GM04504 (cell line): ENCODE measurements around the gene FOSL1.
"Not testable (repeated sequence)": the region's sequence is repeated elsewhere in the genome, so short reads cannot be mapped to it uniquely, and the experiment has no call there.

ENCODE experiments used
- DNase-seq: peaks from one replicate; pipeline ENCODE4 v3.0.0-alpha.2; 2012; ENCODE audit warnings: low read depth

Gene FOSL1

DNA sequence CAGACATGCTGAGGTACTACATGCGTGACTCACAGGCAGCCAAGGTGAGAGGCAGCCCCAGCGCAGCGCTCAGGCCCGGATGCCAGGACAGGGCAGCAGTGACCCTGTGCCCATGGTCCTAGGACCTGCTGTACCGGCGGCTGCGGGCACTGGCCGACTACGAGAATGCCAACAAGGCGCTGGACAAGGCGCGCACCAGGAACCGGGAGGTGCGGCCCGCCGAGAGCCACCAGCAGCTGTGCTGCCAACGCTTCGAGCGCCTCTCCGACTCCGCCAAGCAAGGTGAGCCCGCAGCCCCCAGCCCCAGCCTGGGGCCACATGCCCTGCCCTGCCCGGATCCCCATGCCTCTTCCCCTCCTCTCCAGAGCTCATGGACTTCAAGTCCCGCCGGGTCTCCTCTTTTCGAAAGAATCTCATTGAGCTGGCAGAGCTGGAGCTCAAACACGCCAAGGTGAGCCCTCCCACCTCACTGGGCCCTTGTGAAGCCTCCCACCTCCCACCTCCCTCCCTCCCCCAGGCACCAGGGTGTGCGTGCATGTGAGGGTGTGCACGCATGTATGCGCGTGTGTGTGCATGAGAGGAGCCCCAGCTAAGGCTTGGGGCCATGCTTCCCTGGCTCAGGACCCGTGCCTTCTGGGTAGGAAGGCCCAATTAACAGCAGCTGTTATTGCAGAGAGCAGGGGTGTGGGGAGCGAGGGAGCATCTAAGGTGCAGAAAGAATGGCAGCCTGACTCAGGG, 47.5 kb downstream of the FOSL1 start:
- no peak for DNase-seq

DNA sequence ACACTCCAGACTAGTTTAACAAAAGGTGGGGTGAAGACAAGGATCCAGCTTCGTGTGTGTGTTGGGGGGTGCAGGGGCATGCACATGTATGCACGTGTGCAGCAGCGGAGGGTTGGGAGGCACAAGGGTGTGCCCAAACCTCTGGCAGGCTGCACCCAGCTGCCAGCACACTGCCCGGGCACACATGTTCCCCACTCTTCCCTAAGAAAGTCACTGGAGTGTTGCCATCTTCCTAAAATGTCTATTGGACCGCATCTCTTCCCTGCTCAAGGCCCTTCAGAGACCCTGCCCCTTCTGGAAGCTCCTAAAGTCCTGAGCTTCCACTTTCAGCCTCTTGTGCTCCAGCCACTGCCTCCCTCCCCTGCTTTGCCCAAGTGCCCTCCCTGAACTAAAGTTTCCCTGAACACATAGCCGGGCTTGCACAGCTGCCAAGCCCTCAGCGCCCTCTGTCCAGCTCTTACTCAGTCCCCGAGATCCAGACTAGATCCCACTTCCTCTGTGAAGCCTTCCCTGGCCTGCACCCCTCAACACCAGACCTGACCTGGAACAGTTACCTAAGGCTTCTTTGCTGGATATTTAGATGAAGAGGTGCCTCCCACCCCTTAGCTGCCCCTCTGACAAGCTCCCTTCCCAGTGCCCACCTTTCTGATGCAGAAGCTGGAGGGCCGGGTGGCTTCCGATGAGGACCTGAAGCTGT, 48.2 kb downstream of the FOSL1 start:
- DNase-seq, result no peak

DNA sequence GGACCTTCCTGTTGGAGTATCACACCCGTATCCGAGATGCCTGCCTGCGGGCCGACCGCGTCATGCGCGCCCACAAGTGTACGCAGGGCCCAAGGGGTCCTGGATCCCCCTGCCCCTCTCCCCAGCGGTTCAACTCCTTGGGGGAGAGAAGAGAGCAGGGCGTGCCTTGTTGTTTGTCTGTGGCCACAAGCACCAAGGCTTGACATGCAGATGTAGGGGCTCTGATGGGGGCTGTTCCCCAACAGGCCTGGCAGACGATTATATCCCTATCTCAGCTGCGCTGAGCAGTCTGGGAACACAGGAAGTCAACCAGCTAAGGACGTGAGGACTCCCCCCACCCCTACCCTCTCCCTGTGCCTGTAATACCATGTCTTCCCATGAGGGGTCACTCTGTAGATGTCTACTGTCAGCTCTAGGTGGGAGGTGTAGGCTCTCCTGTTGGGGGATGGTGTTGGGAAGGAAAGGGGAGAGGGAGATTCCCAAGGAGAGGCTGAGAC, 49.1 kb downstream of the FOSL1 start:
- no peak for DNase-seq

- DNase-seq, result no peak
Observed at GRCh38 chr11:65850217-65851082, 49.7 kb downstream of the FOSL1 start.

DNA sequence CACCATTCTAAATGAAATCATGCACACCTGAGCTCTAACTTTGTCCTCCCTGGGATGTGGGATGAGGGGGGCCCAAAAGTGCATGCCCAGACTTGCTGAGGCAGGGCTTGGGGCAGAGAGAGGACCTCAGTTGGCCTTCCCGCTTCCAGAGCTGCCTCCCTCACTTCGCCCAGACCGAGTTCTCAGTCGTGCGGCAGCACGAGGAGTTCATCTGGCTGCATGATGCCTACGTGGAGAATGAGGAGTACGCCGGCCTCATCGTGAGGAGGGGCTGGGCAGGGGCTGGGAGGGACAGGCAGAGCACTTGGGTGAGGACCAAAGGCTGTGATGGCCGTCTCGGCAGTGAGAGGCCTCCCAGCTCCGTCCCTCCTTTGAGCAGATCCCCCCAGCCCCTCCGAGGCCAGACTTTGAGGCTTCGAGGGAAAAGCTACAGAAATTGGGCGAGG, 50.4 kb downstream of the FOSL1 start:
- no peak for DNase-seq

GRCh38 chr11:65849366-65849765, 50.8 kb downstream of the FOSL1 start:
- DNase-seq, result no peak

DNA sequence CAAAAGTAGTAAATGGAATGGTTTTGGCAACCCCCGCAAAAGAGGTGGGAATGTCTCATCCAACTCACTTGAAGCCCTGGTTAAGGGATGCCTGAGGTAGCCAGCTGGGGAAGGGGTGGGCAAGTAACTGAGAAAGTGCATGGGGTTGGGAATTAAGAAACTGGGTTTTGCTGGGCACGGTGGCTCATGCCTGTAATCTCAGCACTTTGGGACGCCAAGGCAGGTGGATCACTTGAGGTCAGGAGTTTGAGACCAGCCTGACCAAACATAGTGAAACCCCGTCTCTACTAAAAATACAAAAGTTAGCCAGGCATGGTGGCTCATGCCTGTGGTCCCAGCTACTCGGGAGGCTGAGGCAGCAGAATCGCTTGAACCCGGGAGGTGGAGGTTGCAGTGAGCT, 51.5 kb downstream of the FOSL1 start:
- not testable (repeated sequence) for DNase-seq

DNA sequence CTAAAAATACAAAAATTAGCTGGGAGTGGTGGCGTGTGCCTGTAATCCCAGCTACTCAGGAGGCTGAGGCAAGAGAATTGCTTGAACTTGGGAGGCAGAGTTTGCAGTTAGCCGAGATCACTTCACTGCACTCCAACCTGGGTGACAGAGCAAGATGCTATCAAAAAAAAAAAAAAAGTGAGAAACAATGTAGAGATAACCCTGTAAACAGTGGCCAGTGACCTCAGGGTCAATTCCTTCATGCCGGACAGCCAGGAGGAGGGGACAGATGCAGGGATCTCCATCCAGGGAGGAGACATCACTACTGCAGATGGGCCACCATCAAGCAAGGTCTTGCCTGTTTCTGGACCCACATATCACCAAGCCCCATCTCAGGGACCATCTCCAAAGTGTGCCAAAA, 52.4 kb downstream of the FOSL1 start:
- DNase-seq, result no peak

GRCh38 chr11:65844231-65844872, 55.8 kb downstream of the FOSL1 start:
- DNase-seq, result no peak

GRCh38 chr11:65843811-65844210, 56.4 kb downstream of the FOSL1 start:
- DNase-seq, result no peak

- no peak for DNase-seq
Observed at GRCh38 chr11:65842144-65842543, 58.0 kb downstream of the FOSL1 start.
